ENCODE results near the gene NKD2.

NKD2 gene

DNA sequence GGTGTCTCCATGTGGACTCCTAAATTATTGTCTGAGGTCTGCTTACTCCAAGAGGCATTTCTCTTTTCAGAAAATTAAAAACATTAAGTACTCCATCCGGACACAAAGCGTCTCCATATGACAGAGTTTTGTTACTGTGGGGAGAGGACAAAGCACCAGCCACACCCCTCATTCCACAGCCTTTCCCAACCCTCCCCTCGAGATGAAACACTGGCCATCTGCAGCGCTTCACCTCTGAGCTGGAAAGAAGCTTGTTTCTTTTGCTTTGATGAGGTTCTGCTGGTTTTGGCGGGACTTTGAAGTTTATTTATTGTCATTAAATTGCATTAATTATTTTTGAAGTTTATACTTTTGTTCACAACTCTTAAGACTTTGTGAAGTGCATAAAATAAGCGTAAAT, 27.6 kb upstream of the NKD2 start:
- DNase-seq (ENCODE audit: low read depth), result no peak
- H3K4me3 ChIP-seq (ENCODE audit: low read depth, low read length), result no peak overlapping the region
- no peak for TF ChIP-seq POLR2A (IDR thresholded peaks at IDR 0.05; ENCODE audit: extremely low read depth, insufficient read length)
- no peak for TF ChIP-seq MYC (IDR thresholded peaks at IDR 0.05; ENCODE audit: low read depth, low read length)
- TF ChIP-seq, protein P1, sequence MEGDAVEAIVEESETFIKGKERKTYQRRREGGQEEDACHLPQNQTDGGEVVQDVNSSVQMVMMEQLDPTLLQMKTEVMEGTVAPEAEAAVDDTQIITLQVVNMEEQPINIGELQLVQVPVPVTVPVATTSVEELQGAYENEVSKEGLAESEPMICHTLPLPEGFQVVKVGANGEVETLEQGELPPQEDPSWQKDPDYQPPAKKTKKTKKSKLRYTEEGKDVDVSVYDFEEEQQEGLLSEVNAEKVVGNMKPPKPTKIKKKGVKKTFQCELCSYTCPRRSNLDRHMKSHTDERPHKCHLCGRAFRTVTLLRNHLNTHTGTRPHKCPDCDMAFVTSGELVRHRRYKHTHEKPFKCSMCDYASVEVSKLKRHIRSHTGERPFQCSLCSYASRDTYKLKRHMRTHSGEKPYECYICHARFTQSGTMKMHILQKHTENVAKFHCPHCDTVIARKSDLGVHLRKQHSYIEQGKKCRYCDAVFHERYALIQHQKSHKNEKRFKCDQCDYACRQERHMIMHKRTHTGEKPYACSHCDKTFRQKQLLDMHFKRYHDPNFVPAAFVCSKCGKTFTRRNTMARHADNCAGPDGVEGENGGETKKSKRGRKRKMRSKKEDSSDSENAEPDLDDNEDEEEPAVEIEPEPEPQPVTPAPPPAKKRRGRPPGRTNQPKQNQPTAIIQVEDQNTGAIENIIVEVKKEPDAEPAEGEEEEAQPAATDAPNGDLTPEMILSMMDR (IDR thresholded peaks at IDR 0.05; ENCODE audit: low read depth, low read length), result no peak
- TF ChIP-seq, protein P2, sequence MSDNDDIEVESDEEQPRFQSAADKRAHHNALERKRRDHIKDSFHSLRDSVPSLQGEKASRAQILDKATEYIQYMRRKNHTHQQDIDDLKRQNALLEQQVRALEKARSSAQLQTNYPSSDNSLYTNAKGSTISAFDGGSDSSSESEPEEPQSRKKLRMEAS (IDR thresholded peaks at IDR 0.05; ENCODE audit: low read depth, low read length), result no peak

DNA sequence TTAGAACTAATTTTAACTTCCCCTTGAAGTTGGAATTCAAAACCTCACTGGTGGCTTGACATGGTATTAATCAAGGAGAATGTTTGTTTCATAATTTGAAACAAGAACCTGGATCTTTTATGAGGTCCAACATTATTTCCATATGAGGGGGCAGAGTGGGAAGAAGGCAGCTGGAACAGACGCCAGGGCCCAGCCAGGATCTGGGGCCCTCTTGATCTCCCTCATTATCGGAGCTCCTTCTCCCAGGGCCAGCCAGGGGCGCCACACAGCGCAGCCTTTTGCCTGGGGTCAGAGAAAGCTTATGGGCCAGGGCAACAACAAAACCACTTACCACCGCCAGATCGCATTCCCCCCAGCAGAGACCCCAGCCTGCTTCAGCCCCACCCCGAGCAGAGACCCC, 27.1 kb upstream of the NKD2 start:
- no peak overlapping the region for H3K4me3 ChIP-seq (ENCODE audit: low read depth, low read length)
- TF ChIP-seq POLR2A (IDR thresholded peaks at IDR 0.05; ENCODE audit: extremely low read depth, insufficient read length) (no peak), MYC (IDR thresholded peaks at IDR 0.05; ENCODE audit: low read depth, low read length) (no peak)
- TF ChIP-seq, protein P2 (IDR thresholded peaks at IDR 0.05; ENCODE audit: low read depth, low read length), result no peak
- TF ChIP-seq, protein P1 (IDR thresholded peaks at IDR 0.05; ENCODE audit: low read depth, low read length), result no peak
- DNase-seq (ENCODE audit: low read depth), result no peak

DNA sequence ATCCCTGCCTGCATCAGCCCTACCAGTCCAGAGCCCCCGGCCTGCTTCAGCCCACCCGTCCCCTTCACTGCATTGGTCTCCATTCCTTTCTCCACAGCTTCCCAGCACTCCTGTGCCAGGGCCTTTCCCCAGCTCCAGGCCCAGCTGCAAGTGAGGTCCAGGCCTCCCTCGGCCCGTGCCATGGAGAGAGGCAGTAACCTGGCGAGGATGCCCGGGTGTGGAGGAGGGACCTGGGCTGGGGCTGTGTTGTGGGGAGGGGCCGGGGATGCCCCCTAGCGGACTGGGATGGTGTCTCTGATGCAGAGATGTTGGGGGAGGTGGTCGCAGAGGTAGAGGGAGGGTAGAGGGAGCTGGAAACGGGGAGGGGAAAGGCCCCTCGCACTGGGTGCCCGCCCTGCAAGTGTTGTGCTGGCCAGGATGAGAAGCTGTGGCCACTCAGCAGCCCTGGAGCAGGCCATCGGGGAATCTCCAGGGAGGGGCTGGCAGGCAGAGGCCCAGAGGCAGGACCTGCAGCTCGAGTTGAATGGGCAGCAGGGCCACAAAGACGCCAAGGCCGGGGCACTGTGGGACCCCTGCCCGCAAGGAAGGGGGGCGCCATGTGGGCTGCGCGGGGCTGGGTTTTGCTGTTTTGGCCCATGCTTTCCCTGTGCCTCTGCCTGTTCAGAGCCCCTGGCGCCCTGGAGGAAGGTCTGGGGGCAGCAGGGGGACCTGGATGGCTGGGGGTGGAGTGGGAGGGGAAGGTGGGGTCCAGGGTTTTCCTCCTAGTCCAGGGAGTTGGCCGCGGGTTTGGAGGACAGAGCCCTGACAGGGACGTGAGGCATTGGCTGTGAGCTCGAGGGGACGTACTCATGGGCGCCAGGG, 26.0 kb upstream of the NKD2 start:
- H3K4me3 ChIP-seq (ENCODE audit: low read depth, low read length), result no peak overlapping the region
- TF ChIP-seq POLR2A (IDR thresholded peaks at IDR 0.05; ENCODE audit: extremely low read depth, insufficient read length) (no peak), MYC (IDR thresholded peaks at IDR 0.05; ENCODE audit: low read depth, low read length) (no peak)
- TF ChIP-seq, protein P2 (IDR thresholded peaks at IDR 0.05; ENCODE audit: low read depth, low read length), result no peak
- TF ChIP-seq, protein P1 (IDR thresholded peaks at IDR 0.05; ENCODE audit: low read depth, low read length), result no peak
- no peak for DNase-seq (ENCODE audit: low read depth)

DNA sequence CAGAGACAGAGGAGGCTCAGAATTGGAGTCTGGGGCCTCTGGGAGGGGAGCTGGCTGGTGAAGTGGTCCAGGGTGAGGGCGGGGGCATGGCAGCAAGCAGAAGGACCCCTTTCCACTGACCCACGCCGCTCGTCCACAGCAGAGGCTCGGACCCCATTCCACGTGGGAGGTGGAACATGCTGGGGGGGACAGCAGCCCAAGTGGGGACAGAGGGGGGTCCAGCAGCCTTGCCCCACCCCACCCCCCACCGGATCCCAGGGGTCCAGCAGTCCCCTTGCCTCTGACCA, 25.4 kb upstream of the NKD2 start:
- DNase-seq (ENCODE audit: low read depth), result no peak
- TF ChIP-seq MYC (IDR thresholded peaks at IDR 0.05; ENCODE audit: low read depth, low read length) (no peak), POLR2A (IDR thresholded peaks at IDR 0.05; ENCODE audit: extremely low read depth, insufficient read length) (no peak)
- TF ChIP-seq, protein P1 (IDR thresholded peaks at IDR 0.05; ENCODE audit: low read depth, low read length), result no peak
- TF ChIP-seq, protein P2 (IDR thresholded peaks at IDR 0.05; ENCODE audit: low read depth, low read length), result no peak
- H3K4me3 ChIP-seq (ENCODE audit: low read depth, low read length), result no peak overlapping the region

DNA sequence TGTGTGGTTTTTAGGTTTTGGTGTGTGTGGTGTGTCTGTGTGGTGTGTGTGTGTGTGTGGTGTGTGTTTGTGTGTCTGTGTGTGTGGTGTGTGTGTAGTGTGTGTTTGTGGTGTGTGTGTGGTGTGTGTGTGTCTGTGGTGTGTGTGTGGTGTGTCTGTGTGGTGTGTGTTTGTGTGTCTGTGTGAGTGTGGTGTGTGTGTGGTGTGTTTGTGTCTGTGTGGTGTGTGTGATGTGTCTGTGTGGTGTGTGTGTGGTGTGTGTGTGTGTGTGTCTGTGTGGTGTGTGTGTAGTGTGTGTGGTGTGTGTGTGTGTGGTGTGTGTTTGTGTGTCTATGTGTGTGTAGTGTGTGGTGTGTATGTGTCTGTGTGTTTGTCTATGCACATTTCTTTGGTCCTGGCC, 25.0 kb upstream of the NKD2 start:
- DNase-seq (ENCODE audit: low read depth), result no peak
- no peak overlapping the region for H3K4me3 ChIP-seq (ENCODE audit: low read depth, low read length)
- TF ChIP-seq, protein P2 (IDR thresholded peaks at IDR 0.05; ENCODE audit: low read depth, low read length), result no peak
- no peak for TF ChIP-seq POLR2A (IDR thresholded peaks at IDR 0.05; ENCODE audit: extremely low read depth, insufficient read length)
- no peak for TF ChIP-seq MYC (IDR thresholded peaks at IDR 0.05; ENCODE audit: low read depth, low read length)
- TF ChIP-seq, protein P1 (IDR thresholded peaks at IDR 0.05; ENCODE audit: low read depth, low read length), result no peak

All from NB4 (cell line).